NCI-H2196 (cell line): ENCODE measurements around the gene OSBPL9.
"Not testable (repeated sequence)": the region's sequence is repeated elsewhere in the genome, so short reads cannot be mapped to it uniquely, and the experiment has no call there.

Experiments used
- DNase-seq: peaks from one replicate; lab custom pipeline; 2025; ENCODE audit not compliant: unreplicated experiment; lab: John Stamatoyannopoulos, UW

OSBPL9 gene

GRCh38 chr1:51605961-51606723 lies 10.8 kb upstream of the OSBPL9 start:
- no peak for DNase-seq

GRCh38 chr1:51607681-51608095 lies 9.2 kb upstream of the OSBPL9 start:
- no peak for DNase-seq

GRCh38 chr1:51610104-51610503 lies 6.8 kb upstream of the OSBPL9 start:
- not testable (repeated sequence) for DNase-seq

- DNase-seq: no peak
These were observed 6.3 kb upstream of the OSBPL9 start for GRCh38 chr1:51610637-51611036.

GRCh38 chr1:51612447-51612961 lies 4.4 kb upstream of the OSBPL9 start:
- no peak for DNase-seq

- DNase-seq: no peak
These were observed 1.1 kb upstream of the OSBPL9 start for GRCh38 chr1:51615780-51616291.

- DNase-seq: no peak
These were observed 402 bp upstream of the OSBPL9 start for GRCh38 chr1:51616490-51616889.

- no peak for DNase-seq
These were observed 1.8 kb downstream of the OSBPL9 start for GRCh38 chr1:51618715-51619114.

GRCh38 chr1:51620470-51620869 lies 3.6 kb downstream of the OSBPL9 start:
- no peak for DNase-seq

- no peak for DNase-seq
These were observed 4.3 kb downstream of the OSBPL9 start for GRCh38 chr1:51621161-51621560.

- no peak for DNase-seq
These were observed 5.1 kb downstream of the OSBPL9 start for GRCh38 chr1:51621841-51622454.

GRCh38 chr1:51622455-51622913 lies 5.6 kb downstream of the OSBPL9 start:
- peak; percentile 77 for DNase-seq

- DNase-seq: no peak
These were observed 6.1 kb downstream of the OSBPL9 start for GRCh38 chr1:51623025-51623424.

- DNase-seq: no peak
These were observed 6.6 kb downstream of the OSBPL9 start for GRCh38 chr1:51623450-51623849.

- DNase-seq: no peak
These were observed 8.0 kb downstream of the OSBPL9 start for GRCh38 chr1:51624855-51625254.

GRCh38 chr1:51627672-51628071 lies 10.8 kb downstream of the OSBPL9 start:
- peak; percentile 12 for DNase-seq

GRCh38 chr1:51628715-51629590 lies 12.1 kb downstream of the OSBPL9 start:
- DNase-seq: no peak

GRCh38 chr1:51629918-51630317 lies 13.0 kb downstream of the OSBPL9 start:
- DNase-seq: no peak

GRCh38 chr1:51630393-51630792 lies 13.5 kb downstream of the OSBPL9 start:
- DNase-seq: no peak

- DNase-seq: no peak
These were observed 14.0 kb downstream of the OSBPL9 start for GRCh38 chr1:51630922-51631321.

- no peak for DNase-seq
These were observed 14.9 kb downstream of the OSBPL9 start for GRCh38 chr1:51631747-51632146.
